Thyroid gland (tissue), 4 donors: Measurements from ENCODE around the gene BICDL2. TPM values are rescaled to one million over a fixed set of nuclear protein-coding genes. Genes with fewer than 3 reads are reported as not detected.

ENCODE experiments used
- DNase-seq, 2 donors: peaks; one replicate each; pipeline ENCODE4 v3.0.0-alpha.2; 2019
- H3K27ac ChIP-seq, 3 donors: fragments of 200-600 bp; sonication (generic); 1 replicate in 2 of 3; 2 replicates in 1 of 3; pipeline ENCODE4 v1.5.1; 2016 to 2019; ENCODE audit warnings: mild to moderate bottlenecking in 1 of 3, moderate library complexity in 1 of 3
- H3K27me3 ChIP-seq: fragments of 200-600 bp; sonication (generic); one replicate; pipeline ENCODE4 v1.5.1; 2019
- H3K36me3 ChIP-seq, 2 donors: fragments of 200-600 bp; sonication (generic); one replicate each; pipeline ENCODE4 v1.5.1; 2016 to 2019
- H3K4me1 ChIP-seq, 2 donors: fragments of 200-600 bp; sonication (generic); one replicate each; pipeline ENCODE4 v1.5.1; 2017 to 2019
- H3K4me3 ChIP-seq, 3 donors: fragments of 200-600 bp; sonication (generic); replicated peaks in 1 of 3; 1 replicate in 2 of 3; 2 replicates in 1 of 3; pipeline ENCODE4 v1.5.1; 2016; ENCODE audit warnings: mild to moderate bottlenecking in 1 of 3
- H3K9me3 ChIP-seq: fragments of 200-600 bp; sonication (generic); one replicate; pipeline ENCODE4 v1.5.1; 2017
- CTCF ChIP-seq, 6 experiments: fragments of 200-600 bp in 3 of 6; fragments of 450-650 bp in 3 of 6; sonication (generic) in 3 of 6; IDR thresholded peaks; one replicate each; pipeline ENCODE4 v1.5.1; 2016 to 2019; ENCODE audit warnings: antibody characterized with exemption in 6 of 6, mild to moderate bottlenecking in 2 of 6, inconsistent platforms in 1 of 6, moderate library complexity in 1 of 6
- POLR2A ChIP-seq, 2 donors: fragments of 450-650 bp; IDR thresholded peaks; one replicate each; pipeline ENCODE4 v1.6.1; 2017; ENCODE audit warnings: antibody characterized with exemption in 2 of 2, mild to moderate bottlenecking in 2 of 2, moderate library complexity in 1 of 2
- WGBS, 2 donors: methylation state at CpG; one replicate each; pipeline ENCODE4 v1.1.5; 2017; 5-methylcytosine and 5-hydroxymethylcytosine counted together
- intact Hi-C: fragments of 100-400 bp; cut with DNase I; formaldehyde crosslinking; loops from one replicate; pipeline ENCODE4 v1.15.1; 2023
- total RNA-seq, 4 donors: library from RNA; depleted of rRNA; stranded (reverse); fragments of >200 nt; gene quantifications; one replicate each; pipeline ENCODE4 v1.2.3, GENCODE V29; 2016

The BICDL2 gene
- total RNA-seq, 4 donors from 2014 or later = 7.3 to 17.8 (median 14.6) TPM

- 85 to 88% methylated on average over 5 of the region's 5 CpGs for WGBS, 2 donors
Measured at GRCh38 chr16:2982402-2982801, 54.3 kb downstream of the BICDL2 start.

GRCh38 chr16:2981899-2982250 is 54.9 kb downstream of the BICDL2 start:
- no peak for DNase-seq
- WGBS, 2 donors = 75 to 84% methylated on average over 4 of the region's 4 CpGs
- Histone ChIP-seq H3K4me3 (no peak overlapping the region), H3K27ac (no peak overlapping the region), H3K36me3 (no peaks in the 10 kb centered on the region), H3K27me3 (no peaks in the 10 kb centered on the region), H3K4me1 (peaks cover 8 to 24% of the 10 kb centered on the region in 2 donors), H3K9me3 (no peaks in the 10 kb centered on the region)
- TF ChIP-seq POLR2A (IDR thresholded peaks at IDR 0.05) = no peak
- no peak for TF ChIP-seq CTCF (IDR thresholded peaks at IDR 0.05)
- intact Hi-C loops = no loop called here

More at GRCh38 chr16:2982402-2982801, 54.3 kb downstream of the BICDL2 start:
- no peak for DNase-seq
- no peak for TF ChIP-seq CTCF (IDR thresholded peaks at IDR 0.05)
- TF ChIP-seq POLR2A (IDR thresholded peaks at IDR 0.05) = no peak
- H3K4me1 ChIP-seq = peaks cover 8 to 22% of the 10 kb centered on the region in 2 donors
- no peak overlapping the region for H3K4me3 ChIP-seq
- intact Hi-C loops = no loop called here
- no peaks in the 10 kb centered on the region for H3K36me3 ChIP-seq
- H3K9me3 ChIP-seq = no peaks in the 10 kb centered on the region
- no peaks in the 10 kb centered on the region for H3K27me3 ChIP-seq
- H3K27ac ChIP-seq = no peak overlapping the region

- H3K36me3 ChIP-seq = no peaks in the 10 kb centered on the region
- H3K27ac ChIP-seq = no peak overlapping the region
- DNase-seq = no peak
- no peak overlapping the region for H3K4me3 ChIP-seq
- WGBS, 2 donors = 54 to 58% methylated on average over 32 to 33 of the region's 33 CpGs
- H3K9me3 ChIP-seq = no peaks in the 10 kb centered on the region
- no peaks in the 10 kb centered on the region for H3K27me3 ChIP-seq
- intact Hi-C loops = no loop called here
- H3K4me1 ChIP-seq = peaks cover 8 to 24% of the 10 kb centered on the region in 2 donors
- TF ChIP-seq CTCF (IDR thresholded peaks at IDR 0.05) (no peak), POLR2A (IDR thresholded peaks at IDR 0.05) (no peak)
Measured at GRCh38 chr16:2981177-2981898, 55.4 kb downstream of the BICDL2 start.

GRCh38 chr16:2980227-2981176 is 56.2 kb downstream of the BICDL2 start, which contains the start of gene PKMYT1:
Gene PKMYT1 (minus strand): TSS chr16:2980446. CDS start chr16:2979657, 789 bp downstream.
- DNase-seq = peak; percentile 90 to 91

More at GRCh38 chr16:2980227-2981176, 56.2 kb downstream of the BICDL2 start, which contains the start of gene PKMYT1:
- Histone ChIP-seq H3K36me3 (no peaks in the 10 kb centered on the region), H3K27ac (peak within 1 kb of the TSS; percentile 57 to 77 (median 61)), H3K4me1 (peaks cover 8 to 20% of the 10 kb centered on the region in 2 donors), H3K9me3 (no peaks in the 10 kb centered on the region), H3K27me3 (no peaks in the 10 kb centered on the region), H3K4me3 (peak within 1 kb of the TSS; percentile 8 to 61 (median 40))
- TF ChIP-seq CTCF (IDR thresholded peaks at IDR 0.05) (no peak), POLR2A (IDR thresholded peaks at IDR 0.05) (peak; percentile 79 to 88)
- WGBS, 2 donors = 15 to 50% methylated on average over 10 to 34 of the region's 91 CpGs
- intact Hi-C loops = no loop called here
